Coronary artery (tissue), 2 donors: ENCODE measurements around the gene BCOR.

Experiments
- DNase-seq: peaks from one replicate; pipeline ENCODE4 v3.0.0-alpha.2; 2017; ENCODE audit warnings: low spot score
- H3K27ac ChIP-seq, 2 donors: fragments of 200-600 bp; sonication (generic); one replicate each; pipeline ENCODE4 v1.5.1; 2016 to 2019
- H3K4me3 ChIP-seq: fragments of 200-600 bp; sonication (generic); 2 replicates; pipeline ENCODE4 v1.5.1; 2016; ENCODE audit warnings: mild to moderate bottlenecking, moderate library complexity
- CTCF ChIP-seq: fragments of 200-600 bp; sonication (generic); IDR thresholded peaks from one replicate; pipeline ENCODE4 v1.5.1; 2019; ENCODE audit warnings: antibody characterized with exemption

The BCOR gene

DNA sequence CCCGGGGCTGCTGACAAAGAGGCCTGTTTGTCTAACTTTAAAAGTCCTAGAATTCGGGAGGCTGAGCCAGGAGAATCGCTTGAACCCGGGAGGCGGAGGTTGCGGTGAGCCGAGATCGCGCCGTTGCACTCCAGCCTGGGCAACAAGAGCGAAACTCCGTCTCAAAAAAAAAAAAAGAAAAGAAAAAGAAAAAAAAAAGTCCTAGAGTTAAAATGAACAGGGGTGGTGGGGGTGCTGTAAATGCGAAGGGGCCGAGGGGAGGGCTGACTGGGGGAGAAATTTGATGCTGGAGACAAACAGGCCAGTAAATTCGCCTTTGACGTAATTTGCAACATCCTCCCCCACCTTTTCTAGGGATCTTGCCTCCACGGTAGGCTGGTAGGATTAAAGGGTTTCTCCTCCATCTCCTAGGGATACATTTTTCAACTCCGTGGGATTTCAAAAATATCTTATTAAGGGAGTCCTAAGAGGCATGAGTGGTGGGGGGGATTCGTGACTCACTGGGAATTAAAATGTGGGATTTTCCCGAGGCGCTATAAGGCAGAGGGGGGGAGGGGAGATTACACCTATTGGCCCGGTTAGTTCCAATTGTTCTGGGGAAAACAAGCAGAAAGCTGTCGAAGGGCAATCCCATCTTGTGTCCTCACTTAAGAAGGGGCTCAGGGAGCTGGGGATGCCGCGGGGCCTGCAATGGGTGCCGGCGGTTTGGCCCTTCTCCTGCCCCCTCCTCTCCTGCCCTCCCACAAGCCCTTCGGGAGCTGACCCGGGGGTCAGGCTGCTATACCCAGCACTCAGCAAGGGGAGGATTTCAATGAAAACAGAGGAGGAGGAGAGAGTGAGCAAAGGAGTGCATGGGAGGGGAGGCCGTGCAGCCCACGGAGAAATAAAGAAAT is 3.0 kb upstream of the BCOR start:
- no peak for TF ChIP-seq CTCF
- peak overlapping the region; percentile 81 to 87 for H3K27ac ChIP-seq
- no peak for DNase-seq
- H3K4me3 ChIP-seq: no peak overlapping the region

- Histone ChIP-seq H3K4me3 (no peak overlapping the region), H3K27ac (peak overlapping the region; percentile 81 to 87)
- no peak for DNase-seq
- TF ChIP-seq CTCF: no peak
Observed at GRCh38 chrX:40100141-40100536, 2.4 kb upstream of the BCOR start.

- peak overlapping the region; percentile 88 for H3K4me3 ChIP-seq
- TF ChIP-seq CTCF: no peak
- DNase-seq: no peak
- H3K27ac ChIP-seq: peak overlapping the region; percentile 81 to 87
Observed at GRCh38 chrX:40099055-40099958, 1.5 kb upstream of the BCOR start.

- no peak for DNase-seq
- no peak for TF ChIP-seq CTCF
- peak overlapping the region; percentile 88 for H3K4me3 ChIP-seq
- peak overlapping the region; percentile 81 to 87 for H3K27ac ChIP-seq
Observed at GRCh38 chrX:40098264-40099054, 701 bp upstream of the BCOR start.

- H3K27ac ChIP-seq: peak overlapping the region; percentile 81 to 87
- peak overlapping the region; percentile 88 for H3K4me3 ChIP-seq
- no peak for DNase-seq
- no peak for TF ChIP-seq CTCF
Observed at GRCh38 chrX:40097141-40097503, 636 bp downstream of the BCOR start.

GRCh38 chrX:40096395-40097091 is 1.2 kb downstream of the BCOR start:
- no peak for TF ChIP-seq CTCF
- DNase-seq: no peak
- peak overlapping the region; percentile 88 for H3K4me3 ChIP-seq

More at GRCh38 chrX:40096395-40097091, 1.2 kb downstream of the BCOR start:
- H3K27ac ChIP-seq: peak overlapping the region; percentile 81 to 87
